ENCODE measurements around the gene EPC1.

DNA sequence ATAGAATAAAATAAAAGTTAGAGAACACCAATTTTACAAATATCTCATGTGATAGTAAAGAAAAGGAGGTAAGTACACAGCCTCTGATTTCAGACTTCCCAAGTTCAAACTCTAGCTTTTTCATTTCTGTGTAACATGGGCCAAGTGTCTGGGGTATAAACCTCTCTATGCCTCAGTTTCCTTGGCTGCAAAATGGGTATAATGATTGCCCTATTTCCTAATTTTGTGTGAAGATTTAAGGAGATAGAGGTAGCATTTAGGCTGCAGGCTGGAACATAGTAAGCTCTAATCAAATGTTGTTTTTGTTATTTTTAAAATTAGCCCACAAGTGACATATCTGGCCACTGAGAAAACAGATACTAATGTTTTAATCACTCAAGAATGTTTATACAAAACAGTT is 26.1 kb upstream of the EPC1 start:
- TF ChIP-seq, protein P1, sequence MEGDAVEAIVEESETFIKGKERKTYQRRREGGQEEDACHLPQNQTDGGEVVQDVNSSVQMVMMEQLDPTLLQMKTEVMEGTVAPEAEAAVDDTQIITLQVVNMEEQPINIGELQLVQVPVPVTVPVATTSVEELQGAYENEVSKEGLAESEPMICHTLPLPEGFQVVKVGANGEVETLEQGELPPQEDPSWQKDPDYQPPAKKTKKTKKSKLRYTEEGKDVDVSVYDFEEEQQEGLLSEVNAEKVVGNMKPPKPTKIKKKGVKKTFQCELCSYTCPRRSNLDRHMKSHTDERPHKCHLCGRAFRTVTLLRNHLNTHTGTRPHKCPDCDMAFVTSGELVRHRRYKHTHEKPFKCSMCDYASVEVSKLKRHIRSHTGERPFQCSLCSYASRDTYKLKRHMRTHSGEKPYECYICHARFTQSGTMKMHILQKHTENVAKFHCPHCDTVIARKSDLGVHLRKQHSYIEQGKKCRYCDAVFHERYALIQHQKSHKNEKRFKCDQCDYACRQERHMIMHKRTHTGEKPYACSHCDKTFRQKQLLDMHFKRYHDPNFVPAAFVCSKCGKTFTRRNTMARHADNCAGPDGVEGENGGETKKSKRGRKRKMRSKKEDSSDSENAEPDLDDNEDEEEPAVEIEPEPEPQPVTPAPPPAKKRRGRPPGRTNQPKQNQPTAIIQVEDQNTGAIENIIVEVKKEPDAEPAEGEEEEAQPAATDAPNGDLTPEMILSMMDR (IDR thresholded peaks at IDR 0.05; ENCODE audit: low read length): no peak
- no peak for TF ChIP-seq EZH2phosphoT487 (IDR thresholded peaks at IDR 0.05; ENCODE audit: low read length)
